Endothelial cell of umbilical vein (primary cell): ENCODE results near the gene HK1. TPM values are rescaled to one million over a fixed set of nuclear protein-coding genes. Genes with fewer than 3 reads are reported as not detected.

Source experiments
- BruUV-seq: library from RNA; stranded (reverse); fragments of 400-500 nt; replicated peaks from 2 replicates; lab custom pipeline; 2021; lab: Mats Ljungman, UMichigan
- CTCF ChIA-PET: fragments of 300-600, 350-600 bp; sonication (Branson Sonifier 250); formaldehyde crosslinking; loops from one replicate; lab custom pipeline; 2021; ENCODE audit warnings: antibody characterized with exemption, inconsistent platforms; lab: Charles Lee
- POLR2A ChIA-PET: fragments of 300-600, 350-600 bp; sonication (Branson Sonifier 250); formaldehyde crosslinking; loops from one replicate; lab custom pipeline; 2021; ENCODE audit warnings: antibody characterized with exemption, inconsistent platforms; lab: Charles Lee
- DNase-seq: peaks from one replicate; pipeline ENCODE4 v3.0.0-alpha.2; 2011; ENCODE audit warnings: low read depth, low spot score
- FAIRE-seq: peaks from 2 replicates; lab custom pipeline; 2011; peaks lifted over from hg19 to GRCh38; lab: Jason Lieb, UNC
- H2AFZ ChIP-seq: 2 replicates; pipeline ENCODE4 v1.6.0; 2012; ENCODE audit warnings: low read depth, low read length, control low read depth, inconsistent platforms
- H3K27ac ChIP-seq: 2 replicates; pipeline ENCODE4 v1.5.1; 2011; ENCODE audit warnings: low read depth, mild to moderate bottlenecking, control low read depth, low read length, moderate library complexity; ENCODE audit not compliant: insufficient read depth
- H3K27me3 ChIP-seq, 2 experiments: 2 replicates each; pipeline versions ENCODE4 v1.6.0 to v1.6.1; 2011; ENCODE audit warnings: low read length in 2 of 2, mixed read lengths in 1 of 2; ENCODE audit not compliant: control insufficient read depth in 2 of 2, insufficient read depth in 2 of 2
- H3K36me3 ChIP-seq, 2 experiments: 2 replicates in 1 of 2; 3 replicates in 1 of 2; pipeline ENCODE4 v1.5.1; 2011; ENCODE audit warnings: low read length in 2 of 2, mild to moderate bottlenecking in 1 of 2, moderate library complexity in 1 of 2; ENCODE audit not compliant: control insufficient read depth in 2 of 2, insufficient read depth in 2 of 2; ENCODE audit errors: extremely low read depth in 1 of 2
- H3K4me1 ChIP-seq: 3 replicates; pipeline ENCODE4 v1.5.1; 2011; ENCODE audit warnings: mild to moderate bottlenecking, low read length; ENCODE audit not compliant: control insufficient read depth, insufficient read depth; ENCODE audit errors: extremely low read depth
- H3K4me2 ChIP-seq: 2 replicates; pipeline ENCODE4 v1.6.1; 2011; ENCODE audit warnings: low read length, control low read depth, mixed read lengths; ENCODE audit not compliant: insufficient read depth
- H3K4me3 ChIP-seq, 3 experiments: fragments of 200-600 bp in 1 of 3; sonication (generic), shearing (Covaris generic) in 1 of 3; replicated peaks in 1 of 3; 2 replicates each; pipeline ENCODE4 v1.5.1; 2011 to 2016; ENCODE audit warnings: control low read depth in 3 of 3, low read length in 3 of 3, mild to moderate bottlenecking in 2 of 3, inconsistent platforms in 1 of 3, low read depth in 1 of 3, moderate library complexity in 1 of 3; ENCODE audit not compliant: insufficient read depth in 1 of 3
- H3K79me2 ChIP-seq: 2 replicates; pipeline ENCODE4 v1.6.0; 2012; ENCODE audit warnings: low read length, inconsistent platforms; ENCODE audit not compliant: control insufficient read depth, insufficient read depth
- H3K9ac ChIP-seq: replicated peaks from 2 replicates; pipeline ENCODE3; 2011; ENCODE audit warnings: low read length, control low read depth; ENCODE audit not compliant: insufficient read depth; ENCODE audit errors: extremely low read depth
- H3K9me1 ChIP-seq: replicated peaks from 3 replicates; pipeline ENCODE4 v1.6.0; 2011; ENCODE audit warnings: mild to moderate bottlenecking, low read length; ENCODE audit not compliant: control insufficient read depth, insufficient read depth; ENCODE audit errors: extremely low read depth
- H3K9me3 ChIP-seq: replicated peaks from 2 replicates; pipeline ENCODE4 v1.5.1; 2012; ENCODE audit warnings: low read length, inconsistent platforms; ENCODE audit not compliant: control insufficient read depth, insufficient read depth
- H4K20me1 ChIP-seq: replicated peaks from 2 replicates; pipeline ENCODE3; 2011; ENCODE audit warnings: mild to moderate bottlenecking, low read length; ENCODE audit not compliant: control insufficient read depth, insufficient read depth; ENCODE audit errors: extremely low read depth
- CTCF ChIP-seq, 2 donors: IDR thresholded peaks; 1 replicate in 1 of 2; 2 replicates in 1 of 2; pipeline ENCODE4 v1.5.1; 2011; ENCODE audit warnings: low read length in 2 of 2, mild to moderate bottlenecking in 2 of 2, moderate library complexity in 2 of 2, control low read depth in 1 of 2, inconsistent platforms in 1 of 2, low read depth in 1 of 2; ENCODE audit not compliant: insufficient read depth in 1 of 2; ENCODE audit errors: extremely low read depth in 1 of 2
- EZH2 ChIP-seq: IDR thresholded peaks from 2 replicates; pipeline ENCODE4 v1.6.1; 2012; ENCODE audit warnings: borderline replicate concordance, low read depth, mild to moderate bottlenecking, moderate library complexity, low read length, inconsistent platforms; ENCODE audit not compliant: severe bottlenecking
- FOS ChIP-seq: IDR thresholded peaks from 2 replicates; pipeline ENCODE4 v1.6.1; 2011; ENCODE audit warnings: mild to moderate bottlenecking, low read length, moderate library complexity, borderline replicate concordance; ENCODE audit not compliant: insufficient read depth
- GATA2 ChIP-seq: IDR thresholded peaks from 2 replicates; pipeline ENCODE4 v1.7.0; 2011; ENCODE audit warnings: low read depth, mild to moderate bottlenecking, moderate library complexity, mixed read lengths, low read length; ENCODE audit not compliant: insufficient read length, insufficient read depth
- JUN ChIP-seq: IDR thresholded peaks from 2 replicates; pipeline ENCODE4 v1.6.1; 2011; ENCODE audit warnings: borderline replicate concordance, low read depth; ENCODE audit not compliant: insufficient read length, insufficient read depth
- MAX ChIP-seq: IDR thresholded peaks from 2 replicates; pipeline ENCODE4 v1.6.1; 2011; ENCODE audit not compliant: insufficient read depth, insufficient read length
- MYC ChIP-seq: IDR thresholded peaks from one replicate; pipeline ENCODE4 v1.6.1; 2011; ENCODE audit warnings: mild to moderate bottlenecking, low read depth, low read length
- POLR2A ChIP-seq: IDR thresholded peaks from 2 replicates; pipeline ENCODE4 v1.6.1; 2012; ENCODE audit warnings: low read depth, mild to moderate bottlenecking, control low read depth, low read length
- POLR2AphosphoS5 ChIP-seq: IDR thresholded peaks from 2 replicates; pipeline ENCODE4 v1.6.1; 2012; ENCODE audit warnings: low read depth, mild to moderate bottlenecking, control low read depth, low read length, moderate library complexity; ENCODE audit not compliant: insufficient read depth
- dilution Hi-C: fragments of 300-500 bp; cut with MboI; formaldehyde crosslinking; loops from one replicate; pipeline ENCODE4 v1.15.0; 2019; ENCODE audit warnings: low sequenced_read_pairs; ENCODE audit not compliant: extremely low pct_ligation_motif_present
- intact Hi-C: fragments of 100-400 bp; cut with micrococcal nuclease; formaldehyde crosslinking; loops from one replicate; pipeline ENCODE4 v1.10.0; 2022
- polyA plus RNA-seq, 4 experiments: library from polyadenylated mRNA; depleted of rRNA in 3 of 4; stranded (reverse) in 3 of 4; unstranded in 1 of 4; fragments of >200 nt; gene quantifications; 2 replicates each; pipeline versions ENCODE4 v1.2.1 to v1.2.3, GENCODE V29; 2011 to 2012; ENCODE audit warnings: missing spikeins in 1 of 4
- total RNA-seq: library from RNA; stranded (reverse); gene quantifications from 2 replicates; pipeline ENCODE4 v1.2.3, GENCODE V29; 2021

Gene HK1
- total and polyA plus RNA-seq, 2 donors (not counting 3 experiments of a cell fraction or from before 2014, with no cell fraction given): 50.8 to 121 TPM

- Histone ChIP-seq H3K9ac (no peak overlapping the region), H3K36me3 (no peaks in the 10 kb centered on the region), H3K4me2 (no peak overlapping the region), H3K27ac (no peak overlapping the region), H3K9me3 (no peaks in the 10 kb centered on the region), H4K20me1 (no peaks in the 10 kb centered on the region), H3K4me3 (no peak overlapping the region), H3K27me3 (no peaks in the 10 kb centered on the region), H3K9me1 (no peaks in the 10 kb centered on the region), H2AFZ (peak overlapping the region; percentile 47), H3K4me1 (peaks cover 9% of the 10 kb centered on the region), H3K79me2 (no peaks in the 10 kb centered on the region)
- DNase-seq (peak; percentile 33), FAIRE-seq (no peak)
- ChIA-PET CTCF (interaction anchor here (1.0 to 1.3 kb wide), 2 partner anchors 11 to 32 kb away, joined by 3 read pairs; no protein-coding TSS in a partner anchor), POLR2A (no interaction called here)
- no TSS peak for BruUV-seq
- dilution Hi-C loops: loop anchor here (10.0 kb wide), 1 partner anchor 53 kb away; no protein-coding TSS in a partner anchor
- intact Hi-C loops: no loop called here
- TF ChIP-seq POLR2AphosphoS5 (no peak), CTCF (IDR thresholded peaks at IDR 0.05; ENCODE audit: extremely low read depth in 1 of 2, insufficient read depth in 1 of 2, low read depth in 1 of 2, low read length in 2 of 2) (no peak), MAX (no peak), POLR2A (no peak), EZH2 (no peak), MYC (no peak), FOS (no peak), GATA2 (no peak), JUN (no peak)
Observed at GRCh38 chr10:69311309-69311708, 33.0 kb downstream of the HK1 start.
